HG02970 (cell line): ENCODE data around the gene ATG4D.

Experiments used
- ATAC-seq: cut with Tn5 transposase; IDR thresholded peaks from one replicate; pipeline ENCODE4 v1.9.1; 2021; ENCODE audit warnings: mild to moderate bottlenecking, moderate library complexity, moderate number of reproducible peaks; ENCODE audit not compliant: unreplicated experiment, low FRiP score

Gene ATG4D

DNA sequence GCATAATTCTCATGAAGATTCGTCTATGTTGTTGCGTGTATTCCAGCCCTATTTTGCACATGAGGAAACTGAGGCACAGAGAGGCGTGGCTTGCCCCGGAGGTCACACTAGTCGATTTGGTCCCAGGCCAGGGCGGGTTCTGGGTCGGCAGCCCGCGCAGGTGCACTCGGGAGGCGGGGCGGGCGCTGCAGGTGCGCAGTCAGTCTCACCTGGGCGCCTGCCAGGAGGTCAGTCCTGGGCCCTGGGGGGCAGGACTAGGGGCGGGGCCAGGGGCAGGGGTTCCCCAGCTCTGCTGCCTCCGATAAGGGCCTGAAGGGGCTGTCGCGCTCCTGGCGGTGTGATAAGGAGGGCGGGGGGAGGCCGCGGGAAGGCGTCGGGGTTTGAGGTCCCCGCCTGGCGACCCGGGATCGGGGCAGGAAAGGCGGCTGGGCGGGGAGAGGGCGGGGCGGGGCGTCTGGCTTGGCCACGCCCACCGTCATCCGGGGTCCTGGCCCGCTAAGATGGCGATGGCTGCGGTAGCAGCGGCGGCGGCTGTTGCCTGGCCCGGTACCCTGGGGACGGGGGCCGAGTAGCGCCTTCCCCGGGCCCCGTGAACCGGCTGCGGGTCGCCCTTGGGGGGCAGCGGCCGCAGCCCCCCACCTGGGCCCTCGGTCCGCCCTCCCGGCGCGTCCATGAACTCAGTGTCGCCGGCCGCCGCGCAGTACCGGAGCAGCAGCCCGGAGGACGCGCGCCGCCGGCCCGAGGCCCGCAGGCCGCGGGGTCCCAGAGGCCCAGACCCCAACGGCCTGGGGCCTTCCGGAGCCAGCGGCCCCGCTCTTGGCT lies at the start of gene ATG4D:
Gene ATG4D (plus strand): TSS at position 485 of the 822 bp plus-strand sequence. CDS start 187 bp downstream, at position 672.
- ATAC-seq: peak; percentile 66

DNA sequence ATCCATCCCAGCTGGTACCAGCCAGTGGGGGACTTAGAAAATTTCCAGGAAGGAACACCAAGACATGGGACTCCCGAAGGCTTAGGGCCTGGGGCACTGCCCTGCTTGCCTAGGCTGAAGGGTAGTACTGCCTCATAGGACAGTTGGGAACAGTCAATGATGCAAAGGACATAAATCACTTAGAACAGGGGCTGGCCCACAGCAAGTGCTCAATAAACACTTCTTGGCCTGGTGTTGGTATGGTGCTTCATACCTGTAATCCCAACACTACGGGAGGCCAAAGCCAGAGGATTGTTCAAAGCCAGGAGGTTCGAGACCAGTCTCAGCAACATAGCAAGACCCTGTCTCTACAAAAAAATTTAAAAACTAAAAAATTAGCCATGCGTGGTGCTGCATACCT lies 46.3 kb upstream of the ATG4D start:
- ATAC-seq: no peak

DNA sequence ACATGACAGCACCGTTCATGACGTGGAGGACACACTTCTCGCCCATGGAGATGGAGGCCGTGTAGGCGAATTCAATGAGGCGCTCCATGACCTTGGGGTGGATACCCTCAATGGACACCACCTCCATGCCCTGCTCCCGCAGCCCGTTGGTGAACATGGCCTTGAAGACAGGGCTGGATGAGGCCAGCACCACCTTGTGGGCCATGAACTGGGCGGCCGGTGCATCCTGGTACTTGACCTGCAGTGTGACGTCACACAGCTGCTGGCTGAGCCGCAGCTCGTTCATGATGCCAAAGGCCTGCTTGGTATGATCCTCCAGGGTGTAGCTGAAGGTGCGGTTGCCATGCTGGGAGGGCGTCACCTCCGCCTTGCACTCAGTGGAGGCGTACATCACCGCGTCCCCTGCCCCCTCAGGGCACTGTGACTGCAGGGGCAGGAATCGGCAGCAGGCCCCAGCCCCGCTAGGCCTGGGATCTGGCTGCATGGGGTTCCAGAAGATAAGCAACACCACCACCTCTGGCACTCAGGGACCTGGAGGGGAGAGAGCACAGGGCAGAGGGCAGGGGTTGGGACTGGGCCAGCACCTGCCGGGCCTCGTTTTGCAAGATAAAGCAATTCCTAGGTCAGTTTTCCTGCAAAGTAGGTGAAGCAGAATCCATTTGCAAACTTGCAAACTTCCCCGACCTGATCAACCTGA lies 44.0 kb upstream of the ATG4D start:
- no peak for ATAC-seq

DNA sequence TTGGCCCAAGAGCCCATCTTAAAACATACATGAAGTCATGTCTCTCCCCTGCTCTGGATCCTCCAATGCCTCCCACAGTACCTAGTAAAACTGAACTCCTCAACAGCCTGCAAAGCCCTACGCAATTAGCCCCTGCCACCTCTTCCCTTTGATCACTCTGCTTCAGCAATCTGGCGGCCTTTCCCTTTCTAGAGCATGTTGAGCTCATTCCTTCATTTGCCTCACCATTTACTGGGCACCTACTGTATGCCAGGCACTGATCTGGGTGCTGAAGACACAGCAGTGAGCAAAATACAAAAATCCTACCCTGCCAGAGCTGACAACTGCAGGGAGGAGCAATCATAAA lies 43.5 kb upstream of the ATG4D start:
- no peak for ATAC-seq

DNA sequence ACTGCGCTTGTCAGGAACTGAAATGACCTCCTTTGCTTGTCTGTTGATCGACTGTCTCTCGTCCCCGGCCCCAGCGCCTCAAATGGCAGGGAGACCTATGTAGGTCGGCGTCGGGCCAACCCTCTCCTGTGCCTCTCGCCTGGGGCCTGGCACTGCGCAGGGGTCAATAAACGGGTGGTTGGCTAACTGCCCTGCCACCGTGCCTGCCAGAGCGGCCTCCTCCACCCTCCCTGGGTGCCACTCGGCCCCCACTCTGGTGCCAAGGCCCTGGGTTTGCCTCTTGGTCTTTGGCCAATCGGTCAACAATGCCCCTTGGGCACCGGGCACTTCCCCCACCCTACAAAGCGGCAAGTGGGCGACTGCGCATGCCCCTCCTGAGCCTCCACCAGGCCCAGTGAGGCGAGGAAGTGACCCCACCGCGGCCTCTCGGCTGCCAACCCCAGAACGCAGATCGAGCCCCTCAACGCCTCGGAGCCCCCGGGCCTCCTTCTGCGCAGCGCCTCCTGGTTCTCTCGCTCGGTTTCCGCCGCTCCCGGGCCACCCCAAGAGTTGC lies 41.7 kb upstream of the ATG4D start:
- ATAC-seq: peak; percentile 27

DNA sequence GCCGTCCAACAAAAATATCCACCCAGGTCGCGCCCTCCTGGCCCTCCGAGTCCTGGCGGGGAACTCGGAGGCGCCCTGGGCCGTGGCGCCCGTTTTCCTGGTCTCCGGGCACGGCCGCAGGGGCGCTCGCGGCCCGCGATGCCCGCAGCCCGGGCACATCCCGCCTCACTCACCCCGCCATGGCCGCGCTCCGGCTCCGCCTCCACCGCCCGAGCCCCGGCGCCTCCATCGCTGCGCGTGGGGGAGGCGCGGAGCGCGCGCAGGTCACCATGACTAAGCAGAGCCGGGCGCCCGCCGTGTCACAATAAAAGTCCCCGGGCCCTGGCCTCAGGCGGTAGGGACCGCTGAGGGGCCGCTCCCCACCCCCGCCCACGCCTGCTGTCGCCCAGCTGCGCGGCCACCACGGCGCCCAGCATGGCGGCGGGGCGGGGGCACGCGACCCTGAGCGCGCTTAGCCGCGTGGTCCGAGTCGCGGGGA lies 41.1 kb upstream of the ATG4D start:
- ATAC-seq: peak; percentile 83

DNA sequence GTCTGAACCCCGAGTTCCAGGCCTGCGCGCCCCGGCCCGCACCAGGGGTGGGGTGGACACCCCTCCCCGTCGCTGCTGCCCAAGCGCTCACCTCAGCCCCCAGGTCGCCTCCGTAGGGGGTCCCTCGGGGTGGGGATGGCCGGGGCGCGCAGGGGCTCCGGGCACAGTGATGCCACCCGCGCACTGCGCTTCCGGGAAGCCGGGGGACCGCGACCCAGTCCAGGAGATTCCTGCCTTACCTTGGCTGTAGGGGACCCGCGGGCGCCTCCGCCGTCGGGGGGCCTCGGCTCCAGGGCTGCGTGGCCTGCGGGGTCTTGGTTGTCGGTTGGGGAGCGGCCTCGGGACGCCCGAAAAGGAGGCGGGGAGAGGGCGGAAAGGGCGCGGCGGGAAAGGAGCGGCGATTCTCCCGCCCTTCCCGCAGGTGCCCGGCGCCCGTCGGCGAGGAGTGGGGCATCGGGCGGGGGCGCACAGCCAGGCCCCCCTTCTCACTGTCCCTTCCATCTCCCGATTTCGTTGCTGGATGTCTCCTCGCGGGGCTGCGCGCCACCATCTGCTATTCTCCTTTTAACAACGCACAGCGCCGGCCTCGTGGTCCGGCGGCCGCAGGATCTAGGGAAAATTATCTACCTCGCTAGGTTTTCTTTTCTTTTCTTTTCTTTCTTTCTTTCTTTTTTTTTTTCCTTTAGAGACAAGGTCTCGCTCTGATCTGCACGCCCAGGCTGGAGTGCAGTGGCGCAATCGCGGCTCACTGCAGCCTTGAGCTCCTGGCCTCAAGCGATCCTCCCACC lies 40.5 kb upstream of the ATG4D start, which contains the start of gene KEAP1:
Gene KEAP1 (minus strand): TSS at position 355 of the 788 bp plus-strand sequence. CDS start 3,323 bp downstream, outside the sequence.
- ATAC-seq: no peak

DNA sequence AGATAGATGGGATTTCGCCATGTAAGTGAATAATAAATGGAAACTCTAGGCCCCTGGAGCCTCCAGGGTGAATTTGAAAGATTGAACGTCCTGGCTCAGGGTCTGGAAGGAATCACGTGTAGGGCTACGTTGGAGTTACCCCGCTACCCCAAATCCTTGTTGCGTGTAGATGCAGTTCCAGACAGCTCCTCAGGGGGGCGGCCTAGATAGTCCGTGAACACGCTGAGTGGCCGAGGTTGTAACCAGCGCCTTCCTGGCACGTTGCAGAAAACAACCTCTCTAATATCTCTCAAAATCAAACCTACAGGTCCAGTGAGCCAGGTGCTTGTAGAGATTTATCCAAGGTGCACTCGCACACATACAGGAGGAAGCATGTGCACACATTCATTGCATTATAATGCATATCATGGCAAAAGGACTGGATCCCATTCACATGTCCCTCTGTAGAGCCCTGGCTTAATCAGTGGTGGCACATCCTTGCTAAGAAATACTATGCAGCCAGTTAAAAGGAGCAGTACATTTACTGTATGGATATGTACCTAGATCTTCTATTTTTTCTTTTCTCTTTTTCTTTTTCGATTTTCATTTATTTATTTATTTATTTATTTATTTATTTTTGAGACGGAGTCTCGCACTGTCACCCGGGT lies 38.0 kb upstream of the ATG4D start:
- no peak for ATAC-seq

DNA sequence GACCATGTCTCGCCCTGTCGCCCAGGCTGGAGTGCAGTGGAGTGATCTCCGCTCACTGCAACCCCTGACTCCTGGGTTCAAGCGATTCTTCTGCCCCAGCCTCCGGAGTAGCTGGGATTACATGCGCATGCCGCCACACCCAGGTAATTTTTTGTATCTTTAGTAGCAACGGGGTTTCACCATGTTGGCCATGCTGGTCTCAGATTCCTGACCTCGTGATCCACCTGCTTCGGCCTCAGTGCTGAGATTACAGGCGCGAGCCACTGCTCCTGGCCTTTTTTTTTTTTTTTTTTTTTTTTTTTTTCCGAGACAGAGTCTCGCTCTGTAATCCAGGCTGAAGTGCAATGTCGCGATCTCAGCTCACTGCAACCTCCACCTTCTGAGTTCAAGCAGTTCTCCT lies 35.7 kb upstream of the ATG4D start:
- ATAC-seq: no peak

DNA sequence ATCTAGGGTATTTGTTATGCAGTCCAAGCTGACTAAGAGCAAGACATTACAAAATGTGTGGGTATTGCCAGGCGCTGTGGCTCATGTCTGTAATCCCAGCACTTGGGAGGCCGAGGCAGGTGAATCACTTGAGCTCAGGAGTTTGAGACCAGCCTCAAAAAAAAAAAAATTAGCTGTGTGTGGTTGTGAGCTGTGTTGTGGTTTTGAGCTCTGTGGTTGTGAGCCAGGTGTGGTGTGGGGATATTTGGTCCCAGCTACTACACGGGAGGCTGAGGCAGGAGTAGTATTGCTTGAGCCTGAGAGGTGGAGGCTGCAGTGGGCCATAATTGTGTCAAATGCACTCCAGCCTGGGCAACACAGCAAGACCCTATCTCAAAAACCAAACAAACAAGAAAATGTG lies 35.0 kb upstream of the ATG4D start:
- ATAC-seq: no peak

DNA sequence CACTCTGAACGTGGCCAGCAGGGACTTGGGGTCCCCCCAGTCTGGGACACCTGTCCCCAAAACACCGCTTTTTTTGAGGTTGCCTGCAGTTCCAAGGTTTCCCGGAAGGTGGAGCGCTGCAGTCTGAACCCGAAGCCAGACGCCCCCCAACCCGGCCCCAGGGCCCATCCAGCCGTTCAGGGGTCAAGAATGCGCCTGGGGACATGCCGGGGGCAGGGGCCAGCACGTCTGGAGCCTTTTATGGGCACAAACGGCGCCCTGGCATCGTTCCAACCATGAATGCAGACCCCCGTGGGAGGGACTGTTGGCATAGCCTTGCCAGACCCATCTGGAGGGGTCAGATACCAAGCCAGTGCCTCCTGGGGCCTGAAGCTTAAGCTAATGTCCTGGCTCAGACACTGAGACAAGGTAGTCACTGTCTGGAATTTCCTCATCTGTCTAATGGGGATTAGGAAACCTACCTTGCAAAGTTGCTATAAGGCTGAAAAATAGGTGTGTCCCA lies 33.4 kb upstream of the ATG4D start:
- no peak for ATAC-seq

DNA sequence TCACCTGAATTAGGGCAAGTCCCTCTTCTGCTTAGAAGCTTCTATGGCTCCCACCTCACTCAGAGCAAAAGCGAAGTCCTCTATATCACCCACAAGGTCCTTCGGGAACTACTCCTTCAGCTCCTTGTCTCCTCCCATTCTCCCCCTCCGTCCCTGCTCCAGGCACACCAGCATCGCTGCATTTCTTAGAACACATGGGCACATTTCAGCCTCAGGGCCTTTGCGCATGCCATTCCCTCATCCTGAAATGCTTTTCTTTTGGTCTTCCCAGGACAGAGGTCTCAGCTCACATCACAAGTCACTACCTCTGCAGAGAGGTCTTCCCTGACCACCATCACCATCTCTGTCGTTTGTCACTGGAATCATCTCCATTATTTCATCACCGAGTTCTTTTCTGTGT lies 30.5 kb upstream of the ATG4D start:
- ATAC-seq: no peak

DNA sequence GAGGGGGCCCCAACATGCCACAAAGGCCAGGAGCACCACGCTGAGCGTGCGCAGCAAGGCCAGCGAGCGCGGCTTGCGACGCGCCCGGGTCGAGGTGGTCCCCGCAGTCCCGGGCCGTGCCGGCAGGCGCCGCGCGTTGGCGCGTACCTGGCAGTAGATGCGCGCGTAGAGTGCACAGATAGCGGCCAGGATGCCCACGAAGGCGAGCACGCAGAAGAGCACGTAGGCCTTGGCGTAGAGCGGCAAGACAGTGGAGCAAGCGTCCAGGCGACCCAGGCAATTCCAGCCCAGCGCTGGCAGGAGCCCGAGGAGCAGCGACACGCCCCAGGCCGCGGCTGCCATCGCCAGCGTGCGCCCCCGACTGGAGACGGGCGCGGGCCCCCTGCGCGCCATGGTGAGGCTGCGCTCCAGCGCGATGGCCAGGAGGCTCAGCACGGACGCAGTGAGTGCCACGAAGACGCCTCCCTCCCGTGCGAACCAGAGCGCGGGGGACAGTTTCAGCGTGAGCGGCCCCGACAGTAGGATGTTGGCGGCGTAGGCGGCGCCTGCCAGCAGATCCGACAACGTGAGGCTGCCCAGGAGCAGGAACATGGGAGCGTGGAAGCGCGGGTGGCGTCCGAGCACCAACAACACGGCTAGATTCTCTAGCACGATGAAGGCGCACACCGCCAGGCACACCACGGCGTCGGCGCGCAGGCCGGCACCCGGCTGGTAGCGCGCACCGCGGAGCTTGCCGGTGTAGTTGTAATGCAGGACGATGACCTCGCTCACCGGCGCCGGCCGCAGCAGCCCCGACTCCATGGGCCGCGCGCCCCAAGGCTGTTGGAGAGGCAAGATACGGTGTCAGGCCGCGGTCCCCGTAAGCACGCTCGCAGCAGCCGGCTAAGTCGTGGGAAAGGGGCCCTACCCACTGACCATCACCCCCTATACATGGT lies 29.2 kb upstream of the ATG4D start:
- no peak for ATAC-seq

DNA sequence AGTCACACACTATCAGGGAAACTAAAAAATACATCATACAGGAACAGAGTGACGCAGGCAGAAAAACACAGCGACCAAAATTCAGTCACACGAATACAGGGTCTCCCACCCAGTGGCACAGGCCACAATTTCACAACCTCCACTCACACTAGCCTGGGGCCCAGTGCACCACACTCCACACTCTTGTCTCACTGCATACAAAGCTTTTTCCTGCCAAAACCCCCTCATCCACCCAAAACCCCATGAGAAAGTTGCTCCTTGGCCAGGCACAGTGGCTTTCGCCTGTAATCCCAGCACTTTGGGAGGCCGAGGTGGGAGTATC lies 27.7 kb upstream of the ATG4D start:
- ATAC-seq: no peak

DNA sequence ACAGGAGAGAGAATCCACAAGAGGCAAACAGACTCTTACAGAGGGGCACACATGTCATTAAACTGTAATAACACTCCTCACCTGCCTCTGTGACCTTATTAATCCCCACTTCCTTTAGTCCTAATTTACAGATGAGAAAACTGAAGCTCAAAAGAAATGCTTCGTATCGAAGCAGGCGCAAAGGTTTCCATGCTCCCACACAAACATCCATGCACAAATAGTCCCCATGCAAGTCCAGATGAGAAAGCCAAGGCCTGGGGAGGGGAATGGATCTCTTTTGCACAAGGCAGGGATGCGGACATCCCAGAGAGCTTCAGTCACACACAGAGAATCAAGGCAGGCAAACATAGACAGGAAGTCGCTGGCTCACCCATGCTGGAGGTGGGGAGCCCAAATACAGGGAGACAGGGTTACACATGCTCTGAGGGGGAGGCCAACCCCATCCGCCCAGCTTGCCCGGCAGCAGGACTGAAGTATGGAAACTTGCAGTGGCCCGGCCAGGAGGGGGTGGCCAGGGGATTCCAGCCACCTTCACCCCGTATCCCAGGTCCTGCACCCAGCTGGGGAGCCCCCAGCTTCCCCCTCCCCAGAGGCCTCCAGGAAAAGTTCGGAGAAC lies 26.9 kb upstream of the ATG4D start:
- no peak for ATAC-seq

DNA sequence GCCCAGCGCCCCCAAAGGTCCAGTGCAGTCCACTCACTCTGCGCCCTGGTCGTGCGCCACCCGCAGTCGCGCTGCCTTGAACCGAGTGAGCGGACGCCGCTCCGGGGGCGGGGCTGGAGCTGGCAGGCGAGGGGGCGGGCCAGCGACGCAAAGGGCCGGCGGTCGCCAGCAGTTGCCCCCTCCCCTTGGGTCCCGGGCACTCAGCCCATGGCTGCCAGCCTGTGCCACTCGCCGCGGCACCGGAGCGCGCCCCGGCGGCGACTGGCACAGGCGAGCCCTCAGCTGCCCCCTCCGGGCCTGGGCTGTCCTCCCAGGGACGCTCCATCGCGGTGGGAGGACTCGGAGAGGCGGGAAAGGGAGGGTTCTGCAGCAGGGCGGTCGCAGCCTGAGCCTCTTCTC lies 26.3 kb upstream of the ATG4D start, which contains the start of gene S1PR5:
Gene S1PR5 (minus strand): TSS at position 87 of the 399 bp plus-strand sequence. CDS start 2,436 bp downstream, outside the sequence.
- no peak for ATAC-seq

DNA sequence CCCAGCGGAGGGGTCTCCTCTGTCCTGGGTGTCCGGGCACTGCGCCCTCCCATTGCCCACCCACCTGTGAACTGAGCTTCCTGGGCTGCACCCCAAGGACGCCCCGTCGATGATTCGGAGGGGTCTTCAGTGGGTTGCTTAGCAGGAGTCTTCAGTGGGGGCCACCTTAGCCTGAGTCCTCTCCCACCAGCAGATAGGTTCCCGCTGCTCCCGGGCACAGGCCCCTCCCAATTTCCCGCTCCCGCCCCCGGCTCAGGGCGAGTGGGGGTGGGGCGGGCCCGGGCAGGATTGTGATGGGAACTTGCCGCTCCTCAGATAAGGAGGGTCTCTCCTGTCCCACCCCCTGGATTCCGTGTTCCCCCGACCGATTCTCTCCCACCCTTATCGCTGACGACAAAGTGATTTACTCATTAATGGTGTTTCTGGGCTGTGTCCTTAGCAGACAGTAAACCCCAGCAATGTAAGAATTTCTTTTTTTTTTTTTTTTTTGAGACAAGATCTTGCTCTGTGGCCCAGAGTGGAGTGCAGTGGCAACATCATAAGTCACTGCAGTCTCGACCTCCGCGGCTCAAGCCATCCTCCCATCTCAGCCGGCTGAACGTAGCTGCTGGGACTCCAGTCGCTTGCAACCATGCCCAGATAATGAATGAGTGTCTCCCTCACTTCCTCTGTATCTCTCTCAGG lies 25.8 kb upstream of the ATG4D start:
- ATAC-seq: no peak
